SK-N-SH treated with all-trans-retinoic acid at 6 μM for 48 hours (cell line): ENCODE data around the gene CNIH2.

Experiments used
- ATAC-seq: fragments of 200-7000 bp; cut with Tn5 transposase; 3 replicates; pipeline ENCODE4 v1.9.1; 2020; ENCODE audit warnings: mild to moderate bottlenecking, moderate library complexity
- CREB5 ChIP-seq: fragments of 250-450 bp; sonication (Bioruptor Pico); IDR thresholded peaks from 2 replicates; pipeline ENCODE4 v1.5.1; 2020; ENCODE audit warnings: low read depth, mild to moderate bottlenecking, moderate library complexity
- CSDC2 ChIP-seq: fragments of 250-450 bp; sonication (Bioruptor Pico); IDR thresholded peaks from 2 replicates; pipeline ENCODE4 v1.5.0; 2020; ENCODE audit warnings: mild to moderate bottlenecking, moderate library complexity
- CSRNP3 ChIP-seq: fragments of 250-450 bp; sonication (Bioruptor Pico); IDR thresholded peaks from 2 replicates; pipeline ENCODE4 v1.5.1; 2021; ENCODE audit warnings: mild to moderate bottlenecking, moderate library complexity
- ESRRG ChIP-seq: fragments of 250-450 bp; sonication (Bioruptor Pico); IDR thresholded peaks from 2 replicates; pipeline ENCODE4 v1.6.1; 2021; ENCODE audit warnings: mild to moderate bottlenecking
- GLIS3 ChIP-seq: fragments of 250-450 bp; sonication (Bioruptor Pico); IDR thresholded peaks from 2 replicates; pipeline ENCODE4 v1.5.0; 2020; ENCODE audit warnings: mild to moderate bottlenecking, moderate library complexity
- ISL1 ChIP-seq: fragments of 250-450 bp; sonication (Bioruptor Pico); IDR thresholded peaks from 2 replicates; pipeline ENCODE4 v2.1.2; 2022; ENCODE audit warnings: mild to moderate bottlenecking, moderate library complexity
- OSR1 ChIP-seq: fragments of 250-450 bp; sonication (Bioruptor Pico); IDR thresholded peaks from 2 replicates; pipeline ENCODE4 v1.8.0; 2022; ENCODE audit warnings: moderate library complexity, mild to moderate bottlenecking, inconsistent platforms
- PATZ1 ChIP-seq: fragments of 250-450 bp; sonication (Bioruptor Pico); IDR thresholded peaks from 2 replicates; pipeline ENCODE4 v1.8.0; 2020; ENCODE audit warnings: mild to moderate bottlenecking, moderate library complexity, borderline replicate concordance
- POU6F1 ChIP-seq: fragments of 250-450 bp; sonication (Bioruptor Pico); IDR thresholded peaks from 2 replicates; pipeline ENCODE4 v1.8.0; 2021; ENCODE audit warnings: low read depth, mild to moderate bottlenecking, moderate library complexity, borderline replicate concordance
- PPARA ChIP-seq: fragments of 250-450 bp; sonication (Bioruptor Pico); IDR thresholded peaks from 2 replicates; pipeline ENCODE4 v1.5.0; 2020; ENCODE audit warnings: mild to moderate bottlenecking, borderline replicate concordance
- RARB ChIP-seq: fragments of 250-450 bp; sonication (Bioruptor Pico); IDR thresholded peaks from 2 replicates; pipeline ENCODE4 v1.8.0; 2021; ENCODE audit warnings: mild to moderate bottlenecking, moderate library complexity
- SNAI2 ChIP-seq: fragments of 250-450 bp; sonication (Bioruptor Pico); IDR thresholded peaks from 2 replicates; pipeline ENCODE4 v1.5.0; 2020; ENCODE audit warnings: mild to moderate bottlenecking, moderate library complexity
- TOX ChIP-seq: fragments of 250-450 bp; sonication (Bioruptor Pico); IDR thresholded peaks from 2 replicates; pipeline ENCODE4 v1.8.0; 2021; ENCODE audit warnings: mild to moderate bottlenecking, moderate library complexity, borderline replicate concordance
- TSHZ2 ChIP-seq: fragments of 250-450 bp; sonication (Bioruptor Pico); IDR thresholded peaks from 2 replicates; pipeline ENCODE4 v1.5.0; 2020; ENCODE audit warnings: mild to moderate bottlenecking, moderate library complexity
- ZC3H10 ChIP-seq: fragments of 250-450 bp; sonication (Bioruptor Pico); IDR thresholded peaks from 2 replicates; pipeline ENCODE4 v1.5.1; 2021; ENCODE audit warnings: mild to moderate bottlenecking, moderate library complexity
- ZFP3 ChIP-seq: fragments of 250-450 bp; sonication (Bioruptor Pico); IDR thresholded peaks from 2 replicates; pipeline ENCODE4 v1.5.0; 2020; ENCODE audit warnings: mild to moderate bottlenecking, moderate library complexity
- ZFP30 ChIP-seq: fragments of 450-650 bp; formaldehyde crosslinking; IDR thresholded peaks from 2 replicates; pipeline ENCODE4 v1.5.0; 2022; ENCODE audit warnings: mild to moderate bottlenecking, moderate library complexity
- ZNF565 ChIP-seq: fragments of 450-650 bp; formaldehyde crosslinking; conservative IDR thresholded peaks from 2 replicates; pipeline ENCODE4 v1.5.0; 2020; ENCODE audit warnings: low read depth, mild to moderate bottlenecking, moderate library complexity
- ZNF70 ChIP-seq: fragments of 450-650 bp; formaldehyde crosslinking; IDR thresholded peaks from 2 replicates; pipeline ENCODE4 v1.5.0; 2020; ENCODE audit warnings: mild to moderate bottlenecking, moderate library complexity
- ZNF8 ChIP-seq: fragments of 450-650 bp; formaldehyde crosslinking; IDR thresholded peaks from 2 replicates; pipeline ENCODE4 v1.5.0; 2020; ENCODE audit warnings: mild to moderate bottlenecking, moderate library complexity

The CNIH2 gene

GRCh38 chr11:66232769-66233168 is 45.2 kb upstream of the CNIH2 start:
- no peak for TF ChIP-seq POU6F1 (CRISPR knock-in tag)
- TF ChIP-seq TOX (CRISPR knock-in tag): no peak
- no peak for TF ChIP-seq CSRNP3 (CRISPR knock-in tag)
- TF ChIP-seq TSHZ2 (CRISPR knock-in tag): no peak
- TF ChIP-seq ZNF565 (CRISPR knock-in tag): no peak
- TF ChIP-seq CREB5 (CRISPR knock-in tag): no peak
- no peak for TF ChIP-seq PATZ1 (CRISPR knock-in tag)
- no peak for TF ChIP-seq OSR1 (CRISPR knock-in tag)
- no peak for TF ChIP-seq GLIS3
- TF ChIP-seq, all 23 proteins: peak for 0
- no peak for ATAC-seq

GRCh38 chr11:66233301-66233700 is 44.7 kb upstream of the CNIH2 start:
- TF ChIP-seq ZNF70: no peak
- no peak for TF ChIP-seq ZFP3 (CRISPR knock-in tag)
- no peak for TF ChIP-seq PPARA (CRISPR knock-in tag)
- no peak for TF ChIP-seq SNAI2 (CRISPR knock-in tag)
- TF ChIP-seq, all 23 proteins: peak for 0
- no peak for ATAC-seq

GRCh38 chr11:66235141-66235540 is 42.8 kb upstream of the CNIH2 start:
- ATAC-seq: no peak
- TF ChIP-seq GLIS3 (no peak), RARB (CRISPR knock-in tag) (no peak), ZNF565 (CRISPR knock-in tag) (no peak), TOX (CRISPR knock-in tag) (no peak), ZC3H10 (no peak), ESRRG (no peak), ZFP30 (CRISPR knock-in tag) (no peak), CSDC2 (no peak), OSR1 (CRISPR knock-in tag) (no peak), PATZ1 (CRISPR knock-in tag) (no peak), ISL1 (no peak), TSHZ2 (CRISPR knock-in tag) (no peak), ZNF8 (CRISPR knock-in tag) (no peak), PPARA (CRISPR knock-in tag) (no peak)
